Karpas-422 (cell line): ENCODE results near the gene KXD1. TPM values are rescaled to one million over a fixed set of nuclear protein-coding genes. Genes with fewer than 3 reads are reported as not detected.
A peak's percentile ranks its signal among the peaks of the same experiment; 100 is the strongest.

ENCODE experiments used
- DNase-seq: peaks from one replicate; pipeline ENCODE4 v3.0.0-alpha.2; 2015
- H2AFZ ChIP-seq: fragments of 200-600 bp; sonication (generic); 2 replicates; pipeline ENCODE4 v1.6.1; 2014; ENCODE audit warnings: antibody characterized with exemption, low read length, mixed read lengths
- H3K27ac ChIP-seq: fragments of 200-600 bp; sonication (generic); 2 replicates; pipeline ENCODE4 v1.5.1; 2014; ENCODE audit warnings: mild to moderate bottlenecking, low read length, moderate library complexity
- H3K27me3 ChIP-seq: fragments of 200-600 bp; sonication (generic); 2 replicates; pipeline ENCODE4 v1.6.1; 2014; ENCODE audit warnings: low read length, mixed read lengths
- H3K36me3 ChIP-seq: fragments of 200-600 bp; sonication (generic); 2 replicates; pipeline ENCODE4 v1.6.1; 2014; ENCODE audit warnings: low read length, mixed read lengths; ENCODE audit not compliant: insufficient read depth
- H3K4me1 ChIP-seq: fragments of 200-600 bp; sonication (generic); 2 replicates; pipeline ENCODE4 v1.6.1; 2014; ENCODE audit warnings: mild to moderate bottlenecking, low read length, mixed read lengths
- H3K4me2 ChIP-seq: fragments of 200-600 bp; sonication (generic); 2 replicates; pipeline ENCODE4 v1.6.1; 2014; ENCODE audit warnings: low read length, low read depth, mild to moderate bottlenecking; ENCODE audit not compliant: poor library complexity, severe bottlenecking
- H3K4me3 ChIP-seq: fragments of 200-600 bp; sonication (generic); 2 replicates; pipeline ENCODE4 v1.5.1; 2014; ENCODE audit warnings: mild to moderate bottlenecking, antibody characterized with exemption, low read length, mixed read lengths
- H3K79me2 ChIP-seq: fragments of 200-600 bp; sonication (generic); 2 replicates; pipeline ENCODE4 v1.6.1; 2014; ENCODE audit warnings: mild to moderate bottlenecking, low read length, mixed read lengths
- H3K9ac ChIP-seq: fragments of 200-600 bp; sonication (generic); 2 replicates; pipeline ENCODE4 v1.6.0; 2014; ENCODE audit warnings: low read length
- H3K9me2 ChIP-seq: fragments of 200-600 bp; sonication (generic), shearing (Covaris generic); replicated peaks from 2 replicates; pipeline ENCODE4 v1.6.0; 2014; ENCODE audit warnings: mild to moderate bottlenecking, low read length, moderate library complexity; ENCODE audit not compliant: insufficient read depth
- H3K9me3 ChIP-seq: fragments of 300-700, 200-600 bp; sonication (generic); 2 replicates; pipeline ENCODE4 v1.6.1; 2014; ENCODE audit warnings: low read length, mixed read lengths
- H4K20me1 ChIP-seq: fragments of 200-600 bp; sonication (generic); 2 replicates; pipeline ENCODE4 v1.6.1; 2014; ENCODE audit warnings: mild to moderate bottlenecking, antibody characterized with exemption, low read length, low read depth; ENCODE audit not compliant: insufficient read depth
- total RNA-seq: library from RNA; depleted of rRNA; stranded (reverse); fragments of >200 nt; shearing (Covaris generic); gene quantifications from 2 replicates; pipeline ENCODE4 v1.2.3, GENCODE V29; 2014; ENCODE audit warnings: low replicate concordance; rRNA removed

The KXD1 gene, protein sequence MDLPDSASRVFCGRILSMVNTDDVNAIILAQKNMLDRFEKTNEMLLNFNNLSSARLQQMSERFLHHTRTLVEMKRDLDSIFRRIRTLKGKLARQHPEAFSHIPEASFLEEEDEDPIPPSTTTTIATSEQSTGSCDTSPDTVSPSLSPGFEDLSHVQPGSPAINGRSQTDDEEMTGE
- total RNA-seq = 103 and 128 TPM in 2 replicates

DNA sequence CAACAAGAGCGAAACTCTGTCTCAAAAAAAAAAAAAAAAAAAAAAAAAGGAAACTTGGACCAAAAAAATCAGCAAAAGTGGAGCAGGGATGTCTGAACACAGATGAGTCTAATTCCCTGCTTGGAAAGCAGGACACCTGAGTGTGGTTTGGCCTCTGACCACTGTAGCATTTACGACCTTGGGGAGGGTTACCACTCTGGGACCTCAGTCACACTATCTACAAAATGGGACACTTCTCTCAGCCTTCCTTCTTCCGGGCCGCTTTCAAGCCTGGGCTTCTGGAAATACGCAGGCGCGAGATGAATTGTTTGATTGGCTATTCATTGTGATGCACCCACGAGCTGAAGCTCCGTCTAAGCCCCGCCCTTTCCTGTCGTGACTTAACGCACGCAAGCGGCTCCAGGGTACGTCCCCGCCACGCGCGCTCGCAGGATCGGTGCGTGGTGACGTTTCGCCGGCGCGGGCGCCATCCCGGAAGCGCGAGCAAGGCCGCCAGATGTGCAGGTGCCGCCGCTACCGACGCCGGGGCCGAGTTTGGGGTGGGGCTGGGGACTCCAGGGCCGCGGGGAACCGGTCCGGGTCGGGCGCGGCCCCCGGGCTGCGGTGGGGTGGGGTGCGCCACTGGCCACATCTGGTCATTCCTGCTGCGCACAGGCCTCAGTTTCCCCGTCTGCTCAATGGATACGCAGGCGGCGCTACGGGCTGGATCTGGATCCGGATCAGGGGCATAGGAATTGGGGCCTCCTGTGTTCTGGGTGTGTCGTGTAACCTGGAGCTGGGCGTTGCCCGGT, at the start of gene KXD1:
Gene KXD1 (plus strand): TSS at position 460 of the 791 bp plus-strand sequence. CDS start 4,187 bp downstream, outside the sequence.
- DNase-seq = peak; percentile 99
- no peaks in the 10 kb centered on the region for H3K27me3 ChIP-seq
- H3K27ac ChIP-seq = peak within 1 kb of the TSS; percentile 72
- H3K4me3 ChIP-seq = peak within 1 kb of the TSS; percentile 95
- H3K9me2 ChIP-seq = no peaks in the 10 kb centered on the region
- H2AFZ ChIP-seq = no peak within 1 kb of the TSS; the same call in 1 of the 2 replicates
- no peaks in the 10 kb centered on the region for H3K36me3 ChIP-seq
- peak within 1 kb of the TSS; percentile 93 for H3K9ac ChIP-seq
- H3K79me2 ChIP-seq = peaks cover 33% of the 10 kb centered on the region
- H3K4me2 ChIP-seq = peak within 1 kb of the TSS; percentile 99
- peaks cover 18% of the 10 kb centered on the region for H3K4me1 ChIP-seq
- H3K9me3 ChIP-seq = no peaks in the 10 kb centered on the region
- H4K20me1 ChIP-seq = no peaks in the 10 kb centered on the region

- Histone ChIP-seq H2AFZ (no peak overlapping the region), H3K9me2 (no peaks in the 10 kb centered on the region), H3K27ac (no peak overlapping the region), H3K36me3 (no peaks in the 10 kb centered on the region), H3K79me2 (peaks cover 94% of the 10 kb centered on the region), H3K27me3 (no peaks in the 10 kb centered on the region), H3K4me1 (peaks cover 26% of the 10 kb centered on the region), H3K4me3 (no peak overlapping the region), H3K4me2 (no peak overlapping the region), H3K9ac (no peak overlapping the region), H3K9me3 (no peaks in the 10 kb centered on the region), H4K20me1 (peaks cover 48% of the 10 kb centered on the region)
- DNase-seq = no peak
Measured at GRCh38 chr19:18508585-18508984, 49.1 kb upstream of the KXD1 start.

GRCh38 chr19:18510216-18510615, 47.5 kb upstream of the KXD1 start:
- Histone ChIP-seq H3K27ac (no peak overlapping the region), H3K4me1 (peaks cover 12% of the 10 kb centered on the region), H4K20me1 (peaks cover 53% of the 10 kb centered on the region)

DNA sequence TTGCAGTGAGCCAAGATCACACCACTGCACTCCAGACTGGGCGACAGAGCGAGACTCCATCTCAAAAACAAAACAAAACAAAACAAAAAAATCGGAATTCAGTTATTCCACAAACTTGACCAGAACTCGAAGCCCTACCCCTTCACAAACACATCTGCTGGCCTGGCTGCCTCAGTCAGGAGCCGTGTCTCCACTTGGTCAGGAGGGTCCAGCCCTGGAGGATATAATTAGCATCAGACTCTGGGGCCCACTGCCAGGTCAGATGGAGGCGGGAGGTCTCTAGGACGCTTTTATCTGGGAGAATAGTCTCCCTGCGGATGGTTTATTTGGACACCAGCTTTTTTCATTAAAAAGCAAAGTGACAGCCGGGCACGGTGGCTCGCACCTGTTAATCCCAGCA, 43.8 kb upstream of the KXD1 start:
- no peak overlapping the region for H2AFZ ChIP-seq
- DNase-seq = no peak
- H3K9ac ChIP-seq = no peak overlapping the region
- H3K4me1 ChIP-seq = peaks cover 10% of the 10 kb centered on the region
- no peak overlapping the region for H3K4me2 ChIP-seq
- H4K20me1 ChIP-seq = peaks cover 46% of the 10 kb centered on the region
- H3K9me2 ChIP-seq = no peaks in the 10 kb centered on the region
- no peak overlapping the region for H3K4me3 ChIP-seq
- no peak overlapping the region for H3K27ac ChIP-seq
- no peaks in the 10 kb centered on the region for H3K27me3 ChIP-seq
- no peaks in the 10 kb centered on the region for H3K36me3 ChIP-seq
- no peaks in the 10 kb centered on the region for H3K9me3 ChIP-seq
- H3K79me2 ChIP-seq = peaks cover 93% of the 10 kb centered on the region

More at GRCh38 chr19:18510216-18510615, 47.5 kb upstream of the KXD1 start:
- Histone ChIP-seq H3K27me3 (no peaks in the 10 kb centered on the region), H3K9me3 (no peaks in the 10 kb centered on the region), H2AFZ (no peak overlapping the region), H3K9ac (no peak overlapping the region), H3K79me2 (peaks cover 93% of the 10 kb centered on the region), H3K36me3 (no peaks in the 10 kb centered on the region), H3K9me2 (no peaks in the 10 kb centered on the region), H3K4me3 (no peak overlapping the region), H3K4me2 (no peak overlapping the region)
- no peak for DNase-seq

DNA sequence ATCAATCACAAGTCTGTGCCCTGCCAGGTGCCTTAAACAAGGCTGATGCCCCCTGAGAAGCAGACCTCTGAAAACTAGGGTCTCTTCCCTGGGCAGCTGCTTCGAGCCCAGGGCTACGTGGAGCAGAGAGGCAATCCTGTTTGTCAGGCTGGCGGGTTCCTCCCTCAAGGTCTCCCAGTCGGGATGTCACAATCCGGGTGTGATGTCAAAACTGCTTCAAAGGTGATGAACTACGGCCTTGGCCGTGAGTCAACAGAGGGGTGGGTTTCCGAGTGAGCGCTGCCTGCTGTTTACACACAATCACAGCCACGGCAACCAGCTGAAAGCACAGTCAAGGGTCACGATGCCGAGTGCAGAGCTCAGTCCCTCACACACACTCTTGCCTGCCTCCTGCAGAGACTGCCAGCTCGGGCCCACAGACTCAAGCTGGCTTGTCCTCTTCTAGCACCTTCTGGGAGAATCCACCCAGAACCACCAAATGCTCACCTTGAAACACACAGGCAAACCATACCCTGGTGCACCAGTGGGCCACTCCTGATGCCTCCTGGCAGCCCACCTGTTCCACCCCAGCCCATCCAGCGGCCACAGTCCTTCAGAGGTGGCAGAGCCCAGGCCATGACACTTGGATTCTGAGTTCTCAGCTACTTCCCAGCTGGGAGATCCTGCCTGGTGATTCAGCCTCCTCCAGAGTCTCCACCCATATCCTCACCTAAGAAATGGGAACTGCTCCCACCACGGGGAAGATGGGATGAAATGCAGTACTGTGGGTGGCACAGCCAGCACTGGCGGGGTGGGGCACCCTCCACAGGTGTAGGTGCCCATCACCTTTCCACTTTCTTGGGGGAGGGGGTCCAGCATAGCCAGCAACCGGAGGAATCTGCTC, 42.6 kb upstream of the KXD1 start:
- Histone ChIP-seq H3K9ac (no peak overlapping the region), H3K36me3 (no peaks in the 10 kb centered on the region), H3K9me3 (no peaks in the 10 kb centered on the region), H2AFZ (no peak overlapping the region), H3K79me2 (peaks cover 93% of the 10 kb centered on the region), H3K9me2 (no peaks in the 10 kb centered on the region), H3K27me3 (no peaks in the 10 kb centered on the region), H3K4me2 (no peak overlapping the region), H3K27ac (no peak overlapping the region), H3K4me1 (peaks cover 13% of the 10 kb centered on the region), H4K20me1 (peaks cover 45% of the 10 kb centered on the region), H3K4me3 (no peak overlapping the region)
- no peak for DNase-seq

DNA sequence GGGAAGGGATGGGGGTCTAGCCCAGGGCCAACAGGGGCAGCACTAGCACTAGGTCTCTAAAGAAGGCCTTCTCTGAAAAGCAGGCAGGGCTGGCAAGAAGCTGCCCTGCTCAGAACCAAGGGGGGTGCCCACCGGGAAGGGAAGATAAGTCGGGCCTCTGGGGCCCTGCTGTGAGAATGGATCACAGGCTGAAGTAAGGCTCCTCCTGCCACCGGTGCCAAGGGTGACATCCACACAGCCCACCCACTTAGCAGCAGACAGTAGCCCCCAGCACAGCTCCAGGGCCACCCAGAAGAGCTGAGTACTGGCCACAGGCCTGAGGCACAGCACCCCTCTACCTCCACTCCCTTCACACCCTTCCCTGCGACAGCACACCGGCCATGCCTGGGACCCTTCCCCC, 41.7 kb upstream of the KXD1 start:
- Histone ChIP-seq H3K4me2 (no peak overlapping the region), H3K9ac (no peak overlapping the region), H3K4me3 (no peak overlapping the region), H3K4me1 (peaks cover 15% of the 10 kb centered on the region), H3K27ac (no peak overlapping the region), H3K9me2 (no peaks in the 10 kb centered on the region), H4K20me1 (peaks cover 43% of the 10 kb centered on the region), H3K9me3 (no peaks in the 10 kb centered on the region), H3K27me3 (no peaks in the 10 kb centered on the region), H3K79me2 (peaks cover 95% of the 10 kb centered on the region), H3K36me3 (no peaks in the 10 kb centered on the region), H2AFZ (no peak overlapping the region)
- DNase-seq = no peak

DNA sequence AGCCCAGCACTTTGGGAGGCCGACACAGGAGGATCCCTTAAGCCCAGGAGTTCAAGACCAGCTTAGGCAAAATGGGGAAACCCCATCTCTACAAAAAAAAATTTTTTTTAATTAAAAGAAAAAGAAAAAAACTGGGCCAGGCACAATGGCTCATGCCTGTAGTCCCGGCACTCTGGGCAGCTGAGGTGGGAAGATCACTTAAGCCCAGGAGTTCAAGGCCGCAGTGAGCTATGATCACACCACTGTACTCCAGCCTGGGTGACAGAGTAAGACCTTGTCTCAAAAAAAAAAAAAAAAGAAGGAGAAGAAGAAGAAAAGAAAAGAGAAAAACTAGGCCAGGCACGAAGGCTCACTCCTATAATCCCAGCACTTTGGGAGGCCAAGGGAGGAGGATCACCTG, 40.1 kb upstream of the KXD1 start:
- peaks cover 38% of the 10 kb centered on the region for H4K20me1 ChIP-seq
- H3K27ac ChIP-seq = no peak overlapping the region
- no peak overlapping the region for H2AFZ ChIP-seq
- DNase-seq = no peak
- H3K36me3 ChIP-seq = no peaks in the 10 kb centered on the region
- peaks cover 91% of the 10 kb centered on the region for H3K79me2 ChIP-seq
- H3K9me2 ChIP-seq = no peaks in the 10 kb centered on the region
- H3K4me1 ChIP-seq = peaks cover 15% of the 10 kb centered on the region
- no peaks in the 10 kb centered on the region for H3K27me3 ChIP-seq
- no peak overlapping the region for H3K4me2 ChIP-seq
- H3K9me3 ChIP-seq = no peaks in the 10 kb centered on the region
- H3K9ac ChIP-seq = no peak overlapping the region
- no peak overlapping the region for H3K4me3 ChIP-seq

DNA sequence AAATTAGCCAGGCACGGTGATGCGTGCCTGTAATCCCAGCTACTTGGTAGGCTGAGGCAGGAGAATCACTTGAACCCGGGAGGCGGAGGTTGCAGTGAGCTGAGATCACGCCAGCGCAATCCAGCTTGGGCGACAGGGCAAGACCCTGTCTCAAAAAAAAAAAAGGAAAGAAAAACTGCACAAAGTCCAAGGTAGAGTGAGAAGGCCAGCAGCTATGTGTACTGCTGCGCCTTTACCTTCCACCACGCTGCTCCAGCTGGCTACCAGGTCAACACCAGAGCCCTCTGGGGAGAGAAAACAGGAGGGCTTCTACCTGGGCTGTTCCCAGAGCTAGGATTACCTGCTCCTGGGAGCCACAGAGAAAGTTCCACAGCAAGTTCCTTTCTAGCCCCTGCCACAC, 39.0 kb upstream of the KXD1 start:
- peaks cover 31% of the 10 kb centered on the region for H4K20me1 ChIP-seq
- no peaks in the 10 kb centered on the region for H3K9me2 ChIP-seq
- no peak overlapping the region for H2AFZ ChIP-seq
- H3K27ac ChIP-seq = no peak overlapping the region
- no peak overlapping the region for H3K4me2 ChIP-seq
- H3K27me3 ChIP-seq = no peaks in the 10 kb centered on the region
- H3K9me3 ChIP-seq = no peaks in the 10 kb centered on the region
- no peak overlapping the region for H3K4me3 ChIP-seq
- no peaks in the 10 kb centered on the region for H3K36me3 ChIP-seq
- H3K4me1 ChIP-seq = peaks cover 15% of the 10 kb centered on the region
- DNase-seq = no peak
- H3K9ac ChIP-seq = no peak overlapping the region
- peaks cover 81% of the 10 kb centered on the region for H3K79me2 ChIP-seq
